ENCODE results near the gene RNPS1.
"Not testable (repeated sequence)": the region's sequence is repeated elsewhere in the genome, so short reads cannot be mapped to it uniquely, and the experiment has no call there.

The RNPS1 gene

DNA sequence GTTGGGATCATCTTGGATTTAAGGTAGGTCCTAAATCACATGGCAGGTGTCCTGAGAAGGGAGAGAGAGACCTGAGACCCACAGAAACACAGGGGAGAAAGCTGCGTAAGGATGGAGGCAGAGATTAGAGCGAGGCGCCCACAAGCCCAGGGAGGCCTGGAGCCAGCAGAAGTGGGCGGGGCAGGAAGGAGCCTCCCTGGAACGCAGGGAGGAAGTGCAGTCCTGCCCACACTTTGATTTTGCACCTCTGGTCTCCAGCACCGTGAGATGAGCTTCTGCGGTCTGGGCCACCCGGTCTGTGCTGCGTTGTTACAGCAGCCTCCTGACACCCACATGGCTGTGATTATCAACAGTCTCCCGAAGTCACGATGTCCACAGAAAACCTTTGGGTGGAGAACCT is 25.3 kb downstream of the RNPS1 start:
- TF ChIP-seq CTCF (IDR thresholded peaks at IDR 0.05; ENCODE audit: control extremely low read depth, extremely low read depth, low read depth, missing control alignments), result no peak
- POLR2A ChIA-PET, result interaction anchor here (1.1 kb wide), 1 partner anchor 9 kb away, joined by 4 read pairs; the partner anchor contains the start of gene ECI1
- CTCF ChIA-PET, result no interaction called here
- DNase-seq (ENCODE audit: extremely low spot score), result no peak

GRCh38 chr16:2240331-2240730 is 27.6 kb downstream of the RNPS1 start:
- DNase-seq (ENCODE audit: extremely low spot score); POLR2A ChIA-PET: not testable (repeated sequence)
- CTCF ChIA-PET, result interaction anchor here (0.7 to 1.0 kb wide), 2 partner anchors 11 to 237 kb away, joined by 3 read pairs; partner anchors contain the start of gene ECI1

GRCh38 chr16:2238838-2239675 is 28.9 kb downstream of the RNPS1 start:
- DNase-seq (ENCODE audit: extremely low spot score), result no peak
- TF ChIP-seq CTCF (IDR thresholded peaks at IDR 0.05; ENCODE audit: control extremely low read depth, extremely low read depth, low read depth, missing control alignments), result no peak
- ChIA-PET POLR2A (interaction anchor here (0.6 to 0.7 kb wide), 2 partner anchors 84 to 249 kb away, joined by 3 to 4 read pairs; partner anchors contain the start of gene TRAF7), CTCF (interaction anchor here (1.4 kb wide), 1 partner anchor 235 kb away, joined by 3 read pairs; no protein-coding TSS in a partner anchor)

DNA sequence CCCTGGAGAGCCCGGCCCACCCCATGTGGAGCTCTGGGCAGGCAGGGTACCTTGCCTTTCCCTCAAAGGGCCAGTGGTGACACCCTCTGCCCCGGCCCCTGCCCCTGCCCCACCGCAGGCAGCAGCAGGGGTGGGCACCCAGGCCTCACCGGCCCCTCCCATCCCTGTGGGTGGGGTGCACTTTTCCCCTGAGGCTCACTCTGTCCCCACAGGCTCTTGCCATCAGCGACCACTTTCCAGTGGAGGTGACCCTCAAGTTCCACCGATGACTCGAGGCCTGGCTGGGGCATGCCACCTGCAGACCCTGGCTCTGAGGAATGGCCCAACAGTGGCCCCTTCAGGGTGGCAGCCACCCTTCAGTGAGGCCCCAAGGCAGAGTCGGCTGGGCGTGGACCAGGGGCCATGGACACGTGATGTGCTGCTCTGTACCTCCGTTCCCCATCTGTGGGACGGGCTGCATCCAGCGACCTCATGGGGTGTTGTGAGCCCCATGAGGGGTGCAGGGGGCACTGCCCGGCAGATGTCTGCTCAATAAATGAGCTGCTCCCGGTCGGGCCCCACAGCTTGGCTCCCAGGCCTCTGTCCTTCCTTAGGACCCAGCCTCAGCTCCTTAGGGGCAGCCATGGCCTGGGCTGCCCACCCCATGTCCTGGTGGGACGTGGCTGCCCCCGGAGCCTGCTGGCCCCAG is 29.6 kb downstream of the RNPS1 start:
- CTCF ChIA-PET, result interaction anchor here (1.2 to 1.4 kb wide), 2 partner anchors 13 to 234 kb away, joined by 3 to 4 read pairs; partner anchors contain the start of gene ECI1
- DNase-seq (ENCODE audit: extremely low spot score), result no peak
- POLR2A ChIA-PET, result interaction anchor here (0.6 to 0.7 kb wide), 2 partner anchors 83 to 250 kb away, joined by 3 to 4 read pairs; partner anchors contain the start of gene TRAF7
- TF ChIP-seq CTCF (IDR thresholded peaks at IDR 0.05; ENCODE audit: control extremely low read depth, extremely low read depth, low read depth, missing control alignments), result no peak

DNA sequence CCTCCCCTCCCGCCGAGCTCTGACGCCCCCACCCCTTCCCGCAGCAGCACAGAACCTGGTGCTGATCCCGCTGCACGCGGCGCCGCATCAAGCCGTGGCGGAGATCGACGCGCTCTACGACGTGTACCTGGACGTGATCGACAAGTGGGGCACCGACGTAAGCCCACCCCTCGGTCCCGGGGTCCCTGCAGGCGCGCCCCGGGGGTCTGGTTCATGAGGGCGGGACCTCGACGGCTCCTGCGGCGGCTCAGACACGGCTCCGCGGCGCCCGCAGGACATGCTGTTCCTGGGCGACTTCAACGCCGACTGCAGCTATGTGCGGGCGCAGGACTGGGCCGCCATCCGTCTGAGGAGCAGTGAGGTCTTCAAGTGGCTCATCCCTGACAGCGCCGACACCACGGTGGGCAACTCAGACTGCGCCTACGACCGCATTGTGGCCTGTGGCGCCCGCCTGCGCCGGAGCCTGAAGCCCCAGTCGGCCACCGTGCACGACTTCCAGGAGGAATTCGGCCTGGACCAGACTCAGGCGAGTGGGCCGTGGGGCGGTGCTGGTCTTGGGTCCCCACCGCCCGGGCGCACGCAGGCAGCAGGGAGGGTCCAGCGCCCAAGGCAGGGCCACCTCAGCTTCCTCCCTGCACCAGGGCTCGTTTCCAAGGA is 30.3 kb downstream of the RNPS1 start:
- TF ChIP-seq CTCF (IDR thresholded peaks at IDR 0.05; ENCODE audit: control extremely low read depth, extremely low read depth, low read depth, missing control alignments), result no peak
- CTCF ChIA-PET, result interaction anchor here (1.2 to 1.4 kb wide), 2 partner anchors 14 to 234 kb away, joined by 3 to 4 read pairs; partner anchors contain the start of gene ECI1
- POLR2A ChIA-PET, result interaction anchor here (1.2 kb wide), 1 partner anchor 82 kb away, joined by 3 read pairs; the partner anchor contains the start of gene TRAF7
- DNase-seq (ENCODE audit: extremely low spot score), result no peak

DNA sequence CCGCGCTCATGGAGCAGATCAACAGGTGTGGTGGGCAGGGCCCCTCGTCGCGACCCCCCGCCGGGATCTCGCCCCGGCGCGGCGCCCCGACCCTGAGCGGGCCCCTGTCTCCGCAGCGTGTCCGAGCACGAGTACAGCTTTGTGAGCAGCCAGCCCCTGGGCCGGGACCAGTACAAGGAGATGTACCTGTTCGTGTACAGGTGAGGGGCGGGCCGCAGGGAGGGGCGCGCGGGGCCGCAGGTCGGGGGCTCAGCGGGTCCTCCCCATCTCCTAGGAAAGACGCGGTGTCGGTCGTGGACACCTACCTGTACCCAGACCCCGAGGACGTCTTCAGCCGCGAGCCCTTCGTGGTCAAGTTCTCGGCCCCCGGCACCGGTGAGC is 30.8 kb downstream of the RNPS1 start:
- ChIA-PET POLR2A (interaction anchor here (1.2 kb wide), 1 partner anchor 82 kb away, joined by 3 read pairs; the partner anchor contains the start of gene TRAF7), CTCF (no interaction called here)

More for the DNA sequence above, 30.8 kb downstream of the RNPS1 start:
- no peak for DNase-seq (ENCODE audit: extremely low spot score)
- TF ChIP-seq CTCF (IDR thresholded peaks at IDR 0.05; ENCODE audit: control extremely low read depth, extremely low read depth, low read depth, missing control alignments), result no peak

All from GM10248 (cell line).